ENCODE data around the gene D2HGDH. TPM values are rescaled to one million over a fixed set of nuclear protein-coding genes. Genes with fewer than 3 reads are reported as not detected.
"Not testable (repeated sequence)": the region's sequence is repeated elsewhere in the genome, so short reads cannot be mapped to it uniquely, and the experiment has no call there.

Gene D2HGDH
- total and polyA plus RNA-seq, 2 donors, result 6.4 to 51.0 TPM

GRCh38 chr2:241775223-241776177 lies 41.1 kb downstream of the D2HGDH start:
- H3K27me3 ChIP-seq (ENCODE audit: control insufficient read depth in 2 of 2, insufficient read depth in 1 of 2, low read length in 1 of 2), result no peaks in the 10 kb centered on the region
- 95% methylated on average over 34 of the region's 34 CpGs for WGBS
- no peaks in the 10 kb centered on the region for H3K36me3 ChIP-seq (ENCODE audit: control insufficient read depth in 2 of 2, insufficient read depth in 2 of 2, low read length in 1 of 2)
- no peak for DNase-seq (ENCODE audit: low read depth in 6 of 9, low spot score in 9 of 9)
- no peak overlapping the region for H3K27ac ChIP-seq (ENCODE audit: low read depth in 1 of 2, low read length in 1 of 2)
- H3K4me3 ChIP-seq (ENCODE audit: low read length in 2 of 2), result no peak overlapping the region
- H3K4me1 ChIP-seq (ENCODE audit: control insufficient read depth in 2 of 2, insufficient read depth in 2 of 2, low read length in 2 of 2), result peaks cover 0 to 25% of the 10 kb centered on the region in 2 donors
- H3K9me3 ChIP-seq (ENCODE audit: control insufficient read depth in 2 of 2, insufficient read depth in 1 of 2, low read length in 1 of 2), result peaks cover 0 to 3% of the 10 kb centered on the region in 2 donors

DNA sequence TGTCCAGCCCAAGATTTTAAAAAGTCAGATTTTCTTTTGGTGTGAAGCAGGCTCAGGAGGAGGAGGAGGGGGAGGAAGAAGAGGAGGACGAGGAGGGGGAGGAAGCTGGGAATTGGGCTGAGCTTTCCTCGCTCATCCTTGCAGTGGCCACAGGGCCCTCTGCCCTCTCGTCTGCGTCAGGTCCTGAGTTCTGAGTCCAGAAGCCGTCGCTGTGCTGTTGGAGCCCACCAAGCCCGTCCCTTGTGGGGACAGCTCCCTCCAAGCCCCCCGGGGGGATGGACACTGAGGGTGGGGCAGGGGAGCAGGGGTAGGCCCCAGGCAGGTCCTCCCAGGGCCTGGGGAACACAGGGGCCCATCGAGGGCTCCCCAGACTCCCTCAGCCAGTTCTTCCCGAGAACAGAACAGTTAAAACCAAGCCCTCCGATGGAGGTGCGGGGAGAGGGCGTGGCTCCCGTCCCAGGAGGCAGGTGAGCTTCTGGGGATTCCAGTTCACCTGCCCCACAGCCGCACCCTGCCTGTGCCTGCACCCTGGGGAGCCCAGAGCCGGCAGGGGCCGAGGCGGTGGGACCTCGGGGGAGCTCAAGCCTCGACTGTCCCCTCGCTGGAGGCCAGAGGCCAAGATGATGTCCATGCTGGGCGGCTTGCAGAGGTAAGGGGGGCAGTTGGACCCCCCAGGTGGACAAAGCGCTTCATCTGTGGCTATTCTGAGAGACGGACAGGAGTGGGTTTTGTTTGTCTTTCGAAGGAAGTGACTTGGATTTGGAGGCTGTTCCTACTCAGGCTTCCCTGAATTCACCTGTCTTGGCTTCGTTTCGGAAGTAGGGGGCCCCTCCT lies 42.1 kb downstream of the D2HGDH start, which contains the start of gene GAL3ST2:
TSS of gene GAL3ST2 (plus strand) at position 487 of the 834 bp plus-strand sequence. CDS start at position 621, 134 bp downstream.
- Histone ChIP-seq H3K4me3 (ENCODE audit: low read length in 2 of 2) (no peak within 1 kb of the TSS), H3K9me3 (ENCODE audit: control insufficient read depth in 2 of 2, insufficient read depth in 1 of 2, low read length in 1 of 2) (peaks cover 0 to 5% of the 10 kb centered on the region in 2 donors), H3K36me3 (ENCODE audit: control insufficient read depth in 2 of 2, insufficient read depth in 2 of 2, low read length in 1 of 2) (no peaks in the 10 kb centered on the region), H3K27me3 (ENCODE audit: control insufficient read depth in 2 of 2, insufficient read depth in 1 of 2, low read length in 1 of 2) (no peaks in the 10 kb centered on the region), H3K4me1 (ENCODE audit: control insufficient read depth in 2 of 2, insufficient read depth in 2 of 2, low read length in 2 of 2) (peaks cover 0 to 18% of the 10 kb centered on the region in 2 donors), H3K27ac (ENCODE audit: low read depth in 1 of 2, low read length in 1 of 2) (no peak within 1 kb of the TSS)
- DNase-seq (ENCODE audit: low read depth in 6 of 9, low spot score in 9 of 9), result no peak
- WGBS, result 93% methylated on average over 27 of the region's 27 CpGs

DNA sequence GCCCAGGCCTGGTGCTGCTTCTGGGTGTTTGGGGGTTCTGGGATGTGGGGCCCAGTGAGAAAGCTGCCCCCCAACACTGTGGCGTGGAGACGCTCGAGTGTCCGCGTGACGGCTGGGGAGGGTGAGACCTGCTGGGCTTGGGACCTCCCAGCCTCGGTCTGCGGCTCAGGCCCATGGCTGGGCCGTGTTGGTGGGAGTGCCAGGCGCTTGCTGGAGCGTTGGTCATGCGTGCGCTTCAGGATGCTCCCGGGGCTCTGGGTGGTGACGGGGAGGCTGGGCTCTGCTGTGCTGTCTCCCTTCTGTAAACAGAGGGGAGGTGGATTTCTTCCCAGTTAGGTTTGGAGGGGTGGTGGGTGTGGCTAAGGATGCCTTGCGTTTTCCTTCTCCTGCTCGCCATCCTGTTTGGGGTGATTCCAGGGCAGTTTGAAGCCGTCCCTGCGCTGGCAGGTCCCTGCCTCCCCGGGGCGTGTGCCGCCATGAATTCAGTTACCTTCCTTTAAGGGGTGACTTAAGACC lies 42.8 kb downstream of the D2HGDH start:
- H3K9me3 ChIP-seq (ENCODE audit: control insufficient read depth in 2 of 2, insufficient read depth in 1 of 2, low read length in 1 of 2), result peaks cover 0 to 5% of the 10 kb centered on the region in 2 donors
- WGBS, result 91% methylated on average over 22 of the region's 22 CpGs
- no peaks in the 10 kb centered on the region for H3K27me3 ChIP-seq (ENCODE audit: control insufficient read depth in 2 of 2, insufficient read depth in 1 of 2, low read length in 1 of 2)
- no peak for DNase-seq (ENCODE audit: low read depth in 6 of 9, low spot score in 9 of 9)
- H3K36me3 ChIP-seq (ENCODE audit: control insufficient read depth in 2 of 2, insufficient read depth in 2 of 2, low read length in 1 of 2), result no peaks in the 10 kb centered on the region
- peaks cover 0 to 12% of the 10 kb centered on the region in 2 donors for H3K4me1 ChIP-seq (ENCODE audit: control insufficient read depth in 2 of 2, insufficient read depth in 2 of 2, low read length in 2 of 2)
- H3K27ac ChIP-seq (ENCODE audit: low read depth in 1 of 2, low read length in 1 of 2), result no peak overlapping the region
- H3K4me3 ChIP-seq (ENCODE audit: low read length in 2 of 2), result no peak overlapping the region

- no peak overlapping the region for H3K4me3 ChIP-seq (ENCODE audit: low read length in 2 of 2)
- H3K36me3 ChIP-seq (ENCODE audit: control insufficient read depth in 2 of 2, insufficient read depth in 2 of 2, low read length in 1 of 2), result no peaks in the 10 kb centered on the region
- H3K27me3 ChIP-seq (ENCODE audit: control insufficient read depth in 2 of 2, insufficient read depth in 1 of 2, low read length in 1 of 2), result no peaks in the 10 kb centered on the region
- peaks cover 0 to 6% of the 10 kb centered on the region in 2 donors for H3K4me1 ChIP-seq (ENCODE audit: control insufficient read depth in 2 of 2, insufficient read depth in 2 of 2, low read length in 2 of 2)
- DNase-seq (ENCODE audit: low read depth in 6 of 9, low spot score in 9 of 9), result no peak
- peaks cover 0 to 5% of the 10 kb centered on the region in 2 donors for H3K9me3 ChIP-seq (ENCODE audit: control insufficient read depth in 2 of 2, insufficient read depth in 1 of 2, low read length in 1 of 2)
- no peak overlapping the region for H3K27ac ChIP-seq (ENCODE audit: low read depth in 1 of 2, low read length in 1 of 2)
- 88% methylated on average over 21 of the region's 21 CpGs for WGBS
Observed at GRCh38 chr2:241777686-241778627, 43.5 kb downstream of the D2HGDH start.

- WGBS, result 92% methylated on average over 5 of the region's 5 CpGs
- H3K9me3 ChIP-seq (ENCODE audit: control insufficient read depth in 2 of 2, insufficient read depth in 1 of 2, low read length in 1 of 2), result peaks cover 0 to 5% of the 10 kb centered on the region in 2 donors
- H3K27ac ChIP-seq (ENCODE audit: low read depth in 1 of 2, low read length in 1 of 2), result no peak overlapping the region
- H3K36me3 ChIP-seq (ENCODE audit: control insufficient read depth in 2 of 2, insufficient read depth in 2 of 2, low read length in 1 of 2), result no peaks in the 10 kb centered on the region
- H3K4me3 ChIP-seq (ENCODE audit: low read length in 2 of 2), result no peak overlapping the region
- DNase-seq (ENCODE audit: low read depth in 6 of 9, low spot score in 9 of 9), result no peak
- no peaks in the 10 kb centered on the region for H3K4me1 ChIP-seq (ENCODE audit: control insufficient read depth in 2 of 2, insufficient read depth in 2 of 2, low read length in 2 of 2)
- H3K27me3 ChIP-seq (ENCODE audit: control insufficient read depth in 2 of 2, insufficient read depth in 1 of 2, low read length in 1 of 2), result no peaks in the 10 kb centered on the region
Observed at GRCh38 chr2:241780939-241781569, 46.6 kb downstream of the D2HGDH start.

DNA sequence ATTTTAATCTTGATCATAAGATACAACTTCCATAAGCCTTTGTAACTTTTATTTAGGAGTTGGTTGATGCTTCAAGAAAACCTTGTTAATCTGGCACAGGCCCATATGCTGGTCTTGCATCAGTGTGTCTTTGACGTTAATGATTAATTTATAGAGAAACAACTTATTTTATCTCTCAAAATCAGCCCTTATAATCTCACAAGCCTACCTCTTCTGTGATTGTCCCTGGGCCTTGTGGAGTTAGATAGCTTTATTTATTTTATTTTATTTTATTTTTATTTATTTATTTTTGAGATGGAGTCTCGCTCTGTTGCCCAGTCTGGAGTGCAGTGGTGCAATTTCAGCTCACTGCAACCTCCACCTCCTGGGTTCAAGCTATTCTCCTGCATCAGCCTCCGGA lies 47.6 kb downstream of the D2HGDH start:
- WGBS, result 96% methylated on average over 3 of the region's 3 CpGs

DNA sequence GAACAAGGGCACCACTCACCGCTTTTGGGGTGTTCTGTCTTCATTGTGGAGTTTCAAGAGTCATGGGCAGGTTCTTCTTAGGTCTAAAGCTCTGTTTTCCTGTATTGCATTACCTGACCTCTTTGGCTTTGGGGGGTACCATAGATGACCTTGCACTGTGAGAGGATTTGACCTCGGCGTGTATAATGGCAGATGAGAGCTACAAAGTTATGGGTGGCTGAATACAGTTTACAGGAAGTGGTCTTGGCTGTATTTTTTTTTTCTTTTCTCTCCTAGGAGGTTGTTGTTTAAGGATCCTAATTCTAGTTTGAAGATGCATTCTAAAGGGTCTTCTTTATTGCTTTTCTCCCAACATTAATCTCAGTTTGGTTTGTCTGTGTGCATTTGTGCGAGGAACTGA lies 53.7 kb downstream of the D2HGDH start:
- no peaks in the 10 kb centered on the region for H3K36me3 ChIP-seq (ENCODE audit: control insufficient read depth in 2 of 2, insufficient read depth in 2 of 2, low read length in 1 of 2)
- H3K4me1 ChIP-seq (ENCODE audit: control insufficient read depth in 2 of 2, insufficient read depth in 2 of 2, low read length in 2 of 2), result no peaks in the 10 kb centered on the region
- peak overlapping the region in 1 of 2 donors; percentile 15 for H3K27ac ChIP-seq (ENCODE audit: low read depth in 1 of 2, low read length in 1 of 2)
- H3K4me3 ChIP-seq (ENCODE audit: low read length in 2 of 2), result no peak overlapping the region
- no peaks in the 10 kb centered on the region for H3K9me3 ChIP-seq (ENCODE audit: control insufficient read depth in 2 of 2, insufficient read depth in 1 of 2, low read length in 1 of 2)
- 88% methylated on average over 4 of the region's 4 CpGs for WGBS
- H3K27me3 ChIP-seq (ENCODE audit: control insufficient read depth in 2 of 2, insufficient read depth in 1 of 2, low read length in 1 of 2), result no peaks in the 10 kb centered on the region
- no peak for DNase-seq (ENCODE audit: low read depth in 6 of 9, low spot score in 9 of 9)

More for the DNA sequence above, 47.6 kb downstream of the D2HGDH start:
- H3K27ac ChIP-seq (ENCODE audit: low read depth in 1 of 2, low read length in 1 of 2); DNase-seq (ENCODE audit: low read depth in 6 of 9, low spot score in 9 of 9); H3K4me1 ChIP-seq (ENCODE audit: control insufficient read depth in 2 of 2, insufficient read depth in 2 of 2, low read length in 2 of 2); H3K4me3 ChIP-seq (ENCODE audit: low read length in 2 of 2); H3K9me3 ChIP-seq (ENCODE audit: control insufficient read depth in 2 of 2, insufficient read depth in 1 of 2, low read length in 1 of 2); H3K27me3 ChIP-seq (ENCODE audit: control insufficient read depth in 2 of 2, insufficient read depth in 1 of 2, low read length in 1 of 2); H3K36me3 ChIP-seq (ENCODE audit: control insufficient read depth in 2 of 2, insufficient read depth in 2 of 2, low read length in 1 of 2): not testable (repeated sequence)

GRCh38 chr2:241788572-241788971 lies 54.1 kb downstream of the D2HGDH start:
- H3K27ac ChIP-seq (ENCODE audit: low read depth in 1 of 2, low read length in 1 of 2), result no peak overlapping the region
- H3K36me3 ChIP-seq (ENCODE audit: control insufficient read depth in 2 of 2, insufficient read depth in 2 of 2, low read length in 1 of 2), result no peaks in the 10 kb centered on the region
- no peaks in the 10 kb centered on the region for H3K27me3 ChIP-seq (ENCODE audit: control insufficient read depth in 2 of 2, insufficient read depth in 1 of 2, low read length in 1 of 2)
- no peak for DNase-seq (ENCODE audit: low read depth in 6 of 9, low spot score in 9 of 9)
- H3K4me1 ChIP-seq (ENCODE audit: control insufficient read depth in 2 of 2, insufficient read depth in 2 of 2, low read length in 2 of 2), result no peaks in the 10 kb centered on the region
- no peaks in the 10 kb centered on the region for H3K9me3 ChIP-seq (ENCODE audit: control insufficient read depth in 2 of 2, insufficient read depth in 1 of 2, low read length in 1 of 2)
- no peak overlapping the region for H3K4me3 ChIP-seq (ENCODE audit: low read length in 2 of 2)
- WGBS, result 59% methylated on average over 3 of the region's 3 CpGs
